ENCODE data around the gene SGCA.

Gene SGCA

DNA sequence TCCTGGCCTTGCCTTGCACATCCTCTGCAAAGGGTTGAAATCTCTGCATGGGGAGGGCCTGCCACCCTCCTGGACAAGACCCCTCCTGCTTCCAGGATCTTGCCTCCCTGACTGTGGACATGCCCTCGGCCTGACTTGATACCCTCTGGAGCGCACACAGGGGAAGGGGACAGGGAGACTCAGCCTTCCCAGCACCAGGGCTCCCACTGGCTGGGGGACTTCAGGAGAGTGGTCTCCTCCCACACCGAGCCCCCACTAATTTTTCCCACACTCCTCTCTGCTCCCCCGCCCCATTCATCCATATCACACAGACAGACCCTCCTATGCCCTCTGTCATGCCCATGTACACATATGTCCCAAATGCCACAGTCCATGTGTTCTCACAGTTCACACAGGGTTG lies 14.3 kb downstream of the SGCA start:
- no peak for FAIRE-seq
- DNase-seq (ENCODE audit: insufficient read length) = no peak
- TF ChIP-seq TAF1 (IDR thresholded peaks at IDR 0.05; ENCODE audit: borderline replicate concordance, low read depth, low read length) = no peak
- no peak for TF ChIP-seq POLR2A (IDR thresholded peaks at IDR 0.05; ENCODE audit: low read depth, low read length)
- TF ChIP-seq POLR2AphosphoS5 (IDR thresholded peaks at IDR 0.05; ENCODE audit: low read depth, low read length) = no peak

- TF ChIP-seq TAF1 (IDR thresholded peaks at IDR 0.05; ENCODE audit: borderline replicate concordance, low read depth, low read length) (no peak), POLR2AphosphoS5 (IDR thresholded peaks at IDR 0.05; ENCODE audit: low read depth, low read length) (no peak), POLR2A (IDR thresholded peaks at IDR 0.05; ENCODE audit: low read depth, low read length) (no peak)
- DNase-seq (ENCODE audit: insufficient read length) (no peak), FAIRE-seq (no peak)
Observed at GRCh38 chr17:50180620-50181019, 14.8 kb downstream of the SGCA start.

- DNase-seq (ENCODE audit: insufficient read length) = no peak
- TF ChIP-seq POLR2AphosphoS5 (IDR thresholded peaks at IDR 0.05; ENCODE audit: low read depth, low read length) (no peak), TAF1 (IDR thresholded peaks at IDR 0.05; ENCODE audit: borderline replicate concordance, low read depth, low read length) (no peak), POLR2A (IDR thresholded peaks at IDR 0.05; ENCODE audit: low read depth, low read length) (no peak)
- no peak for FAIRE-seq
Observed at GRCh38 chr17:50181144-50181543, 15.3 kb downstream of the SGCA start.

GRCh38 chr17:50181591-50182560 lies 16.1 kb downstream of the SGCA start:
- TF ChIP-seq POLR2A (IDR thresholded peaks at IDR 0.05; ENCODE audit: low read depth, low read length) (no peak), TAF1 (IDR thresholded peaks at IDR 0.05; ENCODE audit: borderline replicate concordance, low read depth, low read length) (no peak), POLR2AphosphoS5 (IDR thresholded peaks at IDR 0.05; ENCODE audit: low read depth, low read length) (no peak)
- DNase-seq (ENCODE audit: insufficient read length) = no peak
- FAIRE-seq = peak; percentile 17

GRCh38 chr17:50182783-50183420 lies 17.1 kb downstream of the SGCA start:
- TF ChIP-seq POLR2AphosphoS5 (IDR thresholded peaks at IDR 0.05; ENCODE audit: low read depth, low read length) (no peak), TAF1 (IDR thresholded peaks at IDR 0.05; ENCODE audit: borderline replicate concordance, low read depth, low read length) (no peak), POLR2A (IDR thresholded peaks at IDR 0.05; ENCODE audit: low read depth, low read length) (no peak)
- DNase-seq (ENCODE audit: insufficient read length) = no peak
- no peak for FAIRE-seq

- TF ChIP-seq TAF1 (IDR thresholded peaks at IDR 0.05; ENCODE audit: borderline replicate concordance, low read depth, low read length) (no peak), POLR2A (IDR thresholded peaks at IDR 0.05; ENCODE audit: low read depth, low read length) (no peak)
- DNase-seq (ENCODE audit: insufficient read length) = no peak
- FAIRE-seq = peak; percentile 27
Observed at GRCh38 chr17:50183421-50183994, 17.7 kb downstream of the SGCA start.

DNA sequence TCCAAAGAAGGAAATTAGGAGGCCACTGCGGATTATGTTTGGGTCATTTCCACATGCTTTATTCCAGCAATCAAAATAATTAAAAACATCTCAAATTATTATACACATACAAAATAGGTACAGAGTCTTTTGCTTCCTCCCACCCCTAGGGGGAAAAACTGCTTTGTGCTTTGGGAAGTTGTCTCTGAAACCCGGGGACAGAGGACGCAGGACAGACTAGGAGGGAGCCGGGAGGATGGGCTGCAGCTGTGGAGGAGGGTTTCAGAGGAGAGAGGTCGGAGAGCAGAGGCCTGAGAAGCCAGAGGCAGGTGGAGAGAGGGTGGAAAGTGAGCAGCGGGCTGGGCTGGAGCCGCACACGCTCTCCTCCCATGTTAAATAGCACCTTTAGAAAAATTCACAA lies 18.3 kb downstream of the SGCA start:
- DNase-seq (ENCODE audit: insufficient read length) (no peak), FAIRE-seq (no peak)
- TF ChIP-seq POLR2A (IDR thresholded peaks at IDR 0.05; ENCODE audit: low read depth, low read length) (no peak), TAF1 (IDR thresholded peaks at IDR 0.05; ENCODE audit: borderline replicate concordance, low read depth, low read length) (no peak), POLR2AphosphoS5 (IDR thresholded peaks at IDR 0.05; ENCODE audit: low read depth, low read length) (no peak)

- DNase-seq (ENCODE audit: insufficient read length) (no peak), FAIRE-seq (no peak)
- TF ChIP-seq POLR2AphosphoS5 (IDR thresholded peaks at IDR 0.05; ENCODE audit: low read depth, low read length) (no peak), TAF1 (IDR thresholded peaks at IDR 0.05; ENCODE audit: borderline replicate concordance, low read depth, low read length) (no peak), POLR2A (IDR thresholded peaks at IDR 0.05; ENCODE audit: low read depth, low read length) (no peak)
Observed at GRCh38 chr17:50184611-50185398, 19.0 kb downstream of the SGCA start.

DNA sequence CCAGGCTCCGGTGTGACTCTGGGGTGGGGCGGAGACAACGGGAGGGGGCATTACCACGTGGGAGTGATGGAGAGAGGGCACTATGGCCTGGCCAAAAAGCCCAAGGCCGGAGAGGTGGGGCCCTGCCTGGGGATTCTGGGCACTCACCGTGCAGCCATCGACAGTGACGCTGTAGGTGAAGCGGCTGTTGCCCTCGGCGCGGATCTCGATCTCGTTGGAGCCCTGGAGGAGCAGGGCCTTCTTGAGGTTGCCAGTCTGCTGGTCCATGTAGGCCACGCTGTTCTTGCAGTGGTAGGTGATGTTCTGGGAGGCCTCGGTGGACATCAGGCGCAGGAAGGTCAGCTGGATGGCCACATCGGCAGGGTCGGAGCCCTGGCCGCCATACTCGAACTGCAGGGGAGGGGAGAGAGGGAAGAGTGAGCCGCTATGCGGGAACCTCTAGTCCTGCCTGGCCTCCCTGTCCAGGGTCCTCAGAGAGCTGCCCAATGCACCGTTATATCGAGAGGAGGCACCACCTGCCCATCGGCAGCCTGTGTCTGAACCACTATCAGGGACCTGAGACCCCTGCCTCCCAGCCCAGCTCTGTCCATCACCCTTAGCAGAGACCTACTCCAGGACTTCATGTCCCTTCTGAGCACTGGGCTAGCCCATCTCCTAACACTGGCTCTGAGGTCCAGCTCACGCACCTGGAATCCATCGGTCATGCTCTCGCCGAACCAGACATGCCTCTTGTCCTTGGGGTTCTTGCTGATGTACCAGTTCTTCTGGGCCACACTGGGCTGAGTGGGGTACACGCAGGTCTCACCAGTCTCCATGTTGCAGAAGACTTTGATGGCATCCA lies 20.0 kb downstream of the SGCA start:
- no peak for FAIRE-seq
- no peak for TF ChIP-seq POLR2A (IDR thresholded peaks at IDR 0.05; ENCODE audit: low read depth, low read length)
- no peak for TF ChIP-seq POLR2AphosphoS5 (IDR thresholded peaks at IDR 0.05; ENCODE audit: low read depth, low read length)
- no peak for TF ChIP-seq TAF1 (IDR thresholded peaks at IDR 0.05; ENCODE audit: borderline replicate concordance, low read depth, low read length)
- no peak for DNase-seq (ENCODE audit: insufficient read length)

DNA sequence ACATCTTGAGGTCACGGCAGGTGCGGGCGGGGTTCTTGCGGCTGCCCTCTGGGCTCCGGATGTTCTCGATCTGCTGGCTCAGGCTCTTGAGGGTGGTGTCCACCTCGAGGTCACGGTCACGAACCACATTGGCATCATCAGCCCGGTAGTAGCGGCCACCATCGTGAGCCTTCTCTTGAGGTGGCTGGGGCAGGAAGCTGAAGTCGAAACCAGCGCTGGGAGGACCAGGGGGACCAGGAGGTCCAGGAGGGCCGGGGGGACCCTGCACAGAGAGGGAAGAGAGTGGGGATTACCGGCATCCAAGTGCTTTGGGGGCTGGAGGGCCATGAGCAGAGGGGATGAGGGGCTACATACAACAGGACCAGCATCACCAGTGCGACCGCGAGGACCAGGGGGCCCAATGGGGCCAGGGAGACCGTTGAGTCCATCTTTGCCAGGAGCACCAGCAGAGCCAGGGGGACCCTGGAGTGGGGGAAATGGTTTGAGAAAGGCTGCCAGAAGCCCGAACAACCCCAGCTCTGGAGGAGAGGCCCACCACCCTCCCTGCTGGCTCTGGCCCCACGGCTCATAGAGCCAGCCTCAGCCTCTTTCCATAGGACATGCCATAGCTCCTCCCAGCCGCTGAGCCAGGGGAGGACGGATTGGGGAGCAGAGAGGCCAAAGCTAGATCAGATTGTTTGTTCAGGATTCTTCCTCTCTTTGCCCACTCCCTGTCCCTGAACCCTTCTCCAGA lies 21.0 kb downstream of the SGCA start:
- FAIRE-seq = no peak
- DNase-seq (ENCODE audit: insufficient read length) = no peak

More for the DNA sequence above, 21.0 kb downstream of the SGCA start:
- no peak for TF ChIP-seq POLR2A (IDR thresholded peaks at IDR 0.05; ENCODE audit: low read depth, low read length)
- no peak for TF ChIP-seq TAF1 (IDR thresholded peaks at IDR 0.05; ENCODE audit: borderline replicate concordance, low read depth, low read length)
- TF ChIP-seq POLR2AphosphoS5 (IDR thresholded peaks at IDR 0.05; ENCODE audit: low read depth, low read length) = no peak
